HCT116 (cell line): ENCODE measurements around the gene RBMS1.

Experiments used
- SIN3A ChIP-seq: IDR thresholded peaks from 2 replicates; pipeline ENCODE4 v1.6.1; 2012; ENCODE audit warnings: low read depth
- TF ChIP-seq, protein P1 (sequence below), 3 experiments: fragments of 200-600 bp in 1 of 3; sonication (generic) in 1 of 3; IDR thresholded peaks in 2 of 3; conservative IDR thresholded peaks in 1 of 3; 2 replicates each; pipeline ENCODE4 v1.5.1; 2012 to 2017; ENCODE audit warnings: low read depth in 2 of 3, low read length in 2 of 3, antibody characterized with exemption in 1 of 3, borderline replicate concordance in 1 of 3, control low read depth in 1 of 3, mild to moderate bottlenecking in 1 of 3, mixed read lengths in 1 of 3, mixed run types in 1 of 3, moderate library complexity in 1 of 3; ENCODE audit not compliant: insufficient read depth in 1 of 3

DNA sequence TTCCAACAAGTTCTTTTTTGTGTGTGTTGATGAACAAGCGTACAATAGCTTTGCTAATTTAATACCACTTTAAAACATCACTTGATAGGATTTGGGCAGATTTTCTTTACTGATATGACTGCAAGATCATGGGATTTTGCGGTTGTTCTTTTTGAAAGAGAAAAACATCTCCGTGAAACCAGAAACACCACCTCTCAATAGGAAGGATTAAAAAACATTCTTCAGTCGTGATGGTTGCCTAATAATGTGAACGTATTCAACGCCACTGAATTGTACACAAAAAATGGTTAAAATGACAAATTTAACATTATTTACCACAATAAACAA lies 19.3 kb downstream of the RBMS1 start:
- TF ChIP-seq, protein P1, sequence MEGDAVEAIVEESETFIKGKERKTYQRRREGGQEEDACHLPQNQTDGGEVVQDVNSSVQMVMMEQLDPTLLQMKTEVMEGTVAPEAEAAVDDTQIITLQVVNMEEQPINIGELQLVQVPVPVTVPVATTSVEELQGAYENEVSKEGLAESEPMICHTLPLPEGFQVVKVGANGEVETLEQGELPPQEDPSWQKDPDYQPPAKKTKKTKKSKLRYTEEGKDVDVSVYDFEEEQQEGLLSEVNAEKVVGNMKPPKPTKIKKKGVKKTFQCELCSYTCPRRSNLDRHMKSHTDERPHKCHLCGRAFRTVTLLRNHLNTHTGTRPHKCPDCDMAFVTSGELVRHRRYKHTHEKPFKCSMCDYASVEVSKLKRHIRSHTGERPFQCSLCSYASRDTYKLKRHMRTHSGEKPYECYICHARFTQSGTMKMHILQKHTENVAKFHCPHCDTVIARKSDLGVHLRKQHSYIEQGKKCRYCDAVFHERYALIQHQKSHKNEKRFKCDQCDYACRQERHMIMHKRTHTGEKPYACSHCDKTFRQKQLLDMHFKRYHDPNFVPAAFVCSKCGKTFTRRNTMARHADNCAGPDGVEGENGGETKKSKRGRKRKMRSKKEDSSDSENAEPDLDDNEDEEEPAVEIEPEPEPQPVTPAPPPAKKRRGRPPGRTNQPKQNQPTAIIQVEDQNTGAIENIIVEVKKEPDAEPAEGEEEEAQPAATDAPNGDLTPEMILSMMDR (IDR thresholded peaks at IDR 0.05 in 2 of 3, conservative IDR thresholded peaks at IDR 0.05 in 1 of 3; ENCODE audit: borderline replicate concordance in 1 of 3, insufficient read depth in 1 of 3, low read depth in 2 of 3, low read length in 2 of 3), result no peak
- TF ChIP-seq SIN3A, result no peak
